Astrocyte (in vitro differentiated cells and primary cell): ENCODE results near the gene IFIT3. TPM values are rescaled to one million over a fixed set of nuclear protein-coding genes. Genes with fewer than 3 reads are reported as not detected.

Experiments
- DNase-seq: peaks from one replicate; pipeline ENCODE4 v3.0.0-alpha.2; 2010; ENCODE audit warnings: low read depth
- FAIRE-seq: peaks from 2 replicates; lab custom pipeline; 2011; peaks lifted over from hg19 to GRCh38; lab: Jason Lieb, UNC
- H2AFZ ChIP-seq: 2 replicates; pipeline ENCODE4 v1.6.0; 2012; ENCODE audit warnings: low read depth, low read length, inconsistent platforms
- H3K27ac ChIP-seq: 2 replicates; pipeline ENCODE4 v1.5.1; 2011; ENCODE audit warnings: low read depth, low read length, inconsistent platforms
- H3K27me3 ChIP-seq: 2 replicates; pipeline ENCODE4 v1.6.0; 2011; ENCODE audit warnings: low read length, inconsistent platforms; ENCODE audit not compliant: insufficient read depth
- H3K36me3 ChIP-seq: 2 replicates; pipeline ENCODE4 v1.5.1; 2011; ENCODE audit warnings: low read length, inconsistent platforms; ENCODE audit not compliant: insufficient read depth
- H3K4me1 ChIP-seq: 2 replicates; pipeline ENCODE4 v1.5.1; 2011; ENCODE audit warnings: low read length, inconsistent platforms; ENCODE audit not compliant: insufficient read depth
- H3K4me2 ChIP-seq: 2 replicates; pipeline ENCODE4 v1.6.0; 2012; ENCODE audit warnings: low read length, inconsistent platforms
- H3K4me3 ChIP-seq: 2 replicates; pipeline ENCODE4 v1.5.1; 2011; ENCODE audit warnings: low read depth, mild to moderate bottlenecking, low read length, inconsistent platforms; ENCODE audit not compliant: insufficient read depth
- H3K79me2 ChIP-seq: 2 replicates; pipeline ENCODE4 v1.6.0; 2012; ENCODE audit warnings: mild to moderate bottlenecking, low read length, inconsistent platforms; ENCODE audit not compliant: insufficient read depth
- H3K9ac ChIP-seq: 2 replicates; pipeline ENCODE4 v1.6.0; 2012; ENCODE audit warnings: mild to moderate bottlenecking, low read length, inconsistent platforms
- H3K9me3 ChIP-seq: 2 replicates; pipeline ENCODE4 v1.5.1; 2012; ENCODE audit warnings: low read depth, mild to moderate bottlenecking, low read length, inconsistent platforms; ENCODE audit not compliant: insufficient read depth
- H4K20me1 ChIP-seq: 2 replicates; pipeline ENCODE4 v1.6.0; 2012; ENCODE audit warnings: low read length, inconsistent platforms; ENCODE audit not compliant: insufficient read depth
- H3K27ac Mint-ChIP-seq: one replicate; pipeline ENCODE4 v1.8.0; 2021; ENCODE audit warnings: mild to moderate bottlenecking, mixed read lengths; ENCODE audit not compliant: unreplicated experiment
- H3K27me3 Mint-ChIP-seq: one replicate; pipeline ENCODE4 v1.8.0; 2021; ENCODE audit warnings: low read depth, mixed read lengths; ENCODE audit not compliant: unreplicated experiment
- H3K36me3 Mint-ChIP-seq: one replicate; pipeline ENCODE4 v1.8.0; 2021; ENCODE audit warnings: low read depth, mixed read lengths; ENCODE audit not compliant: unreplicated experiment
- H3K4me1 Mint-ChIP-seq: one replicate; pipeline ENCODE4 v1.8.0; 2021; ENCODE audit warnings: low read depth, mixed read lengths; ENCODE audit not compliant: unreplicated experiment
- H3K4me3 Mint-ChIP-seq: one replicate; pipeline ENCODE4 v1.8.0; 2021; ENCODE audit warnings: mild to moderate bottlenecking, moderate library complexity, mixed read lengths; ENCODE audit not compliant: unreplicated experiment
- H3K9me3 Mint-ChIP-seq: one replicate; pipeline ENCODE4 v1.8.0; 2021; ENCODE audit warnings: mild to moderate bottlenecking, mixed read lengths; ENCODE audit not compliant: unreplicated experiment
- CTCF ChIP-seq: IDR thresholded peaks from 2 replicates; pipeline ENCODE4 v1.5.1; 2011; ENCODE audit warnings: low read depth, mild to moderate bottlenecking, inconsistent platforms, low read length, moderate library complexity; ENCODE audit not compliant: insufficient read depth
- EZH2 ChIP-seq: IDR thresholded peaks from 2 replicates; pipeline ENCODE4 v1.6.1; 2012; ENCODE audit warnings: mild to moderate bottlenecking, low read length, inconsistent platforms; ENCODE audit not compliant: insufficient read depth
- total RNA-seq: library from RNA; stranded (reverse); gene quantifications from 2 replicates; pipeline ENCODE4 v1.2.1, GENCODE V29; 2021

Gene IFIT3
- total RNA-seq, 1 donor from 2014 or later, result 171 TPM

- H3K36me3 Mint-ChIP-seq, result no peaks in the 10 kb centered on the region
- H3K27me3 Mint-ChIP-seq, result no peaks in the 10 kb centered on the region
- FAIRE-seq (no peak), DNase-seq (no peak)
- H4K20me1 ChIP-seq, result no peaks in the 10 kb centered on the region
- H3K9ac ChIP-seq, result no peak overlapping the region
- H3K9me3 Mint-ChIP-seq, result peaks cover 10% of the 10 kb centered on the region
- no peak overlapping the region for H3K4me3 ChIP-seq
- H3K4me1 Mint-ChIP-seq, result peaks cover 19% of the 10 kb centered on the region
- no peaks in the 10 kb centered on the region for H3K9me3 ChIP-seq
- no peaks in the 10 kb centered on the region for H3K79me2 ChIP-seq
- no peaks in the 10 kb centered on the region for H3K27me3 ChIP-seq
- no peak overlapping the region for H3K4me3 Mint-ChIP-seq
- no peak overlapping the region for H2AFZ ChIP-seq
- TF ChIP-seq EZH2, result no peak
- no peak for TF ChIP-seq CTCF
- H3K4me2 ChIP-seq, result no peak overlapping the region
- H3K36me3 ChIP-seq, result no peaks in the 10 kb centered on the region
- no peak overlapping the region for H3K27ac ChIP-seq
- peaks cover 8% of the 10 kb centered on the region for H3K4me1 ChIP-seq
- no peak overlapping the region for H3K27ac Mint-ChIP-seq
These were observed 30.4 kb upstream of the IFIT3 start for GRCh38 chr10:89297356-89297755.

GRCh38 chr10:89297791-89298190 lies 30.0 kb upstream of the IFIT3 start:
- Mint-ChIP-seq H3K4me3 (no peak overlapping the region), H3K4me1 (peaks cover 19% of the 10 kb centered on the region), H3K36me3 (no peaks in the 10 kb centered on the region), H3K9me3 (peaks cover 10% of the 10 kb centered on the region), H3K27me3 (no peaks in the 10 kb centered on the region), H3K27ac (no peak overlapping the region)
- Histone ChIP-seq H3K4me1 (peaks cover 8% of the 10 kb centered on the region), H3K36me3 (no peaks in the 10 kb centered on the region), H3K27me3 (no peaks in the 10 kb centered on the region), H2AFZ (no peak overlapping the region), H3K4me2 (no peak overlapping the region), H3K27ac (no peak overlapping the region), H3K79me2 (no peaks in the 10 kb centered on the region), H3K9ac (no peak overlapping the region), H3K4me3 (no peak overlapping the region), H3K9me3 (no peaks in the 10 kb centered on the region), H4K20me1 (no peaks in the 10 kb centered on the region)
- no peak for FAIRE-seq
- TF ChIP-seq CTCF (no peak), EZH2 (no peak)
- no peak for DNase-seq

GRCh38 chr10:89299031-89299430 lies 28.8 kb upstream of the IFIT3 start:
- Mint-ChIP-seq H3K4me1 (peaks cover 23% of the 10 kb centered on the region), H3K36me3 (peaks cover 2% of the 10 kb centered on the region), H3K9me3 (peaks cover 10% of the 10 kb centered on the region), H3K4me3 (no peak overlapping the region), H3K27me3 (no peaks in the 10 kb centered on the region), H3K27ac (no peak overlapping the region)
- Histone ChIP-seq H3K4me2 (no peak overlapping the region), H2AFZ (no peak overlapping the region), H3K36me3 (no peaks in the 10 kb centered on the region), H3K27ac (no peak overlapping the region), H3K9ac (no peak overlapping the region), H3K9me3 (no peaks in the 10 kb centered on the region), H3K27me3 (no peaks in the 10 kb centered on the region), H3K4me1 (peaks cover 8% of the 10 kb centered on the region), H3K4me3 (no peak overlapping the region), H4K20me1 (no peaks in the 10 kb centered on the region), H3K79me2 (no peaks in the 10 kb centered on the region)
- DNase-seq (no peak), FAIRE-seq (no peak)
- TF ChIP-seq CTCF, result no peak
